H1 (cell line): ENCODE data around the gene NCCRP1. TPM values are rescaled to one million over a fixed set of nuclear protein-coding genes. Genes with fewer than 3 reads are reported as not detected.

Source experiments
- CTCF ChIA-PET: fragments of 300-600 bp; sonication (Branson Sonifier 250); formaldehyde crosslinking; loops from one replicate; lab custom pipeline; 2021; ENCODE audit not compliant: partially characterized antibody; lab: Charles Lee
- POLR2A ChIA-PET: fragments of 300-600 bp; sonication (Branson Sonifier 250); formaldehyde crosslinking; loops from one replicate; lab custom pipeline; 2021; ENCODE audit warnings: inconsistent platforms; ENCODE audit not compliant: partially characterized antibody; lab: Charles Lee
- DNase-seq, 2 experiments: peaks; one replicate each; pipeline versions ENCODE4 v3.0.0 to v3.0.0-alpha.2; 2010 to 2022; ENCODE audit warnings: low spot score in 2 of 2, low read depth in 1 of 2, mixed read lengths in 1 of 2
- FAIRE-seq: peaks from 2 replicates; lab custom pipeline; 2011; peaks lifted over from hg19 to GRCh38; lab: Jason Lieb, UNC
- H2AFZ ChIP-seq: 2 replicates; pipeline ENCODE4 v1.8.1; 2012; ENCODE audit warnings: low read length, inconsistent platforms
- H2AK5ac ChIP-seq: 2 replicates; pipeline ENCODE4 v1.6.1; 2013; ENCODE audit warnings: low read depth, low read length
- H2BK120ac ChIP-seq: replicated peaks from 2 replicates; pipeline ENCODE3; 2013; ENCODE audit warnings: low read depth, low read length, inconsistent platforms
- H2BK12ac ChIP-seq: 2 replicates; pipeline ENCODE4 v1.6.1; 2013; ENCODE audit warnings: low read depth, low read length
- H2BK15ac ChIP-seq: 2 replicates; pipeline ENCODE4 v1.6.1; 2013; ENCODE audit warnings: low read length
- H2BK20ac ChIP-seq: 2 replicates; pipeline ENCODE4 v1.6.1; 2013; ENCODE audit warnings: low read length
- H2BK5ac ChIP-seq: 2 replicates; pipeline ENCODE4 v1.6.1; 2013; ENCODE audit warnings: low read depth, low read length
- H3K14ac ChIP-seq: 2 replicates; pipeline ENCODE4 v1.6.1; 2013; ENCODE audit warnings: inconsistent platforms; ENCODE audit not compliant: insufficient read length
- H3K18ac ChIP-seq: 2 replicates; pipeline ENCODE4 v1.6.1; 2013; ENCODE audit warnings: low read length; ENCODE audit errors: extremely low read depth
- H3K23ac ChIP-seq: 2 replicates; pipeline ENCODE4 v1.6.1; 2013; ENCODE audit warnings: inconsistent platforms; ENCODE audit not compliant: insufficient read length
- H3K23me2 ChIP-seq: 2 replicates; pipeline ENCODE4 v1.6.1; 2013; ENCODE audit warnings: low read depth, low read length
- H3K27ac ChIP-seq: 2 replicates; pipeline ENCODE4 v1.6.1; 2011; ENCODE audit warnings: low read depth, low read length, inconsistent platforms
- H3K27me3 ChIP-seq, 4 experiments: replicated peaks in 1 of 4; 1 replicate in 1 of 4; 2 replicates in 3 of 4; pipeline versions ENCODE4 v1.6.1 to v1.8.1; 2011 to 2013; ENCODE audit warnings: low read length in 3 of 4, mild to moderate bottlenecking in 3 of 4, inconsistent platforms in 2 of 4, mixed read lengths in 2 of 4, moderate library complexity in 1 of 4; ENCODE audit not compliant: control insufficient read depth in 3 of 4, insufficient read depth in 3 of 4; ENCODE audit errors: extremely low read depth in 1 of 4
- H3K36me3 ChIP-seq, 4 experiments: 2 replicates each; pipeline versions ENCODE4 v1.6.1 to v1.8.1; 2011 to 2013; ENCODE audit warnings: mild to moderate bottlenecking in 4 of 4, low read length in 3 of 4, moderate library complexity in 2 of 4, control low read depth in 1 of 4, inconsistent platforms in 1 of 4; ENCODE audit not compliant: insufficient read depth in 4 of 4, control insufficient read depth in 2 of 4
- H3K4ac ChIP-seq: replicated peaks from 2 replicates; pipeline ENCODE3; 2013; ENCODE audit warnings: low read length, low read depth, mixed read lengths, inconsistent platforms; ENCODE audit not compliant: insufficient read length
- H3K4me1 ChIP-seq, 4 experiments: replicated peaks in 1 of 4; 1 replicate in 1 of 4; 2 replicates in 3 of 4; pipeline versions ENCODE4 v1.6.1 to v1.8.1; 2011 to 2013; ENCODE audit warnings: low read length in 3 of 4, inconsistent platforms in 2 of 4, mixed read lengths in 1 of 4; ENCODE audit not compliant: insufficient read depth in 4 of 4, control insufficient read depth in 3 of 4
- H3K4me2 ChIP-seq, 2 experiments: 2 replicates each; pipeline versions ENCODE4 v1.6.1 to v1.8.1; 2011 to 2013; ENCODE audit warnings: low read depth in 2 of 2, low read length in 2 of 2, control low read depth in 1 of 2, inconsistent platforms in 1 of 2, mild to moderate bottlenecking in 1 of 2; ENCODE audit not compliant: insufficient read depth in 1 of 2
- H3K4me3 ChIP-seq, 4 experiments: fragments of 200-600, 300-600 bp in 1 of 4; sonication (generic), shearing (Covaris generic), sonication (Bioruptor Twin) in 1 of 4; 2 replicates each; pipeline versions ENCODE4 v1.5.1 to v1.8.1; 2011 to 2016; ENCODE audit warnings: low read length in 4 of 4, low read depth in 3 of 4, control low read depth in 2 of 4, inconsistent platforms in 2 of 4, mild to moderate bottlenecking in 2 of 4, mixed read lengths in 1 of 4, moderate library complexity in 1 of 4; ENCODE audit not compliant: insufficient read depth in 2 of 4; ENCODE audit errors: extremely low read depth in 1 of 4
- H3K56ac ChIP-seq: replicated peaks from 2 replicates; pipeline ENCODE3; 2013; ENCODE audit warnings: low read depth, mild to moderate bottlenecking, mixed read lengths, low read length, inconsistent platforms; ENCODE audit not compliant: insufficient read length
- H3K79me1 ChIP-seq: 2 replicates; pipeline ENCODE4 v1.6.1; 2013; ENCODE audit warnings: low read depth, low read length, control low read depth
- H3K79me2 ChIP-seq, 2 experiments: 2 replicates each; pipeline versions ENCODE4 v1.6.1 to v1.8.1; 2012 to 2013; ENCODE audit warnings: low read length in 2 of 2, mild to moderate bottlenecking in 2 of 2, inconsistent platforms in 1 of 2; ENCODE audit not compliant: insufficient read depth in 2 of 2, control insufficient read depth in 1 of 2
- H3K9ac ChIP-seq, 4 experiments: replicated peaks in 1 of 4; 1 replicate in 1 of 4; 2 replicates in 3 of 4; pipeline versions ENCODE4 v1.6.1 to v1.8.1; 2011 to 2013; ENCODE audit warnings: low read depth in 3 of 4, low read length in 3 of 4, control low read depth in 2 of 4, mild to moderate bottlenecking in 2 of 4, moderate library complexity in 2 of 4, inconsistent platforms in 1 of 4; ENCODE audit errors: extremely low read depth in 1 of 4
- H3K9me3 ChIP-seq, 2 experiments: 2 replicates each; pipeline versions ENCODE4 v1.6.1 to v1.8.1; 2012 to 2013; ENCODE audit warnings: mild to moderate bottlenecking in 2 of 2, moderate library complexity in 2 of 2, control low read depth in 1 of 2, inconsistent platforms in 1 of 2, low read depth in 1 of 2, low read length in 1 of 2, mixed read lengths in 1 of 2; ENCODE audit not compliant: insufficient read depth in 2 of 2
- H4K20me1 ChIP-seq, 2 experiments: replicated peaks in 1 of 2; 2 replicates each; pipeline versions ENCODE3 to v1.8.1; 2011 to 2013; ENCODE audit warnings: inconsistent platforms in 2 of 2, low read length in 2 of 2, mild to moderate bottlenecking in 1 of 2; ENCODE audit not compliant: insufficient read depth in 2 of 2, control insufficient read depth in 1 of 2
- H4K5ac ChIP-seq: 2 replicates; pipeline ENCODE4 v1.6.1; 2013; ENCODE audit warnings: low read length, low read depth, mixed read lengths, inconsistent platforms; ENCODE audit not compliant: insufficient read length
- H4K8ac ChIP-seq: 2 replicates; pipeline ENCODE4 v1.8.0; 2013; ENCODE audit warnings: mild to moderate bottlenecking, moderate library complexity, low read length, inconsistent platforms; ENCODE audit not compliant: insufficient read depth; ENCODE audit errors: extremely low read depth
- H4K91ac ChIP-seq: replicated peaks from 2 replicates; pipeline ENCODE3; 2013; ENCODE audit warnings: low read length, mixed read lengths, inconsistent platforms; ENCODE audit not compliant: insufficient read length
- CBX8 ChIP-seq: fragments of 300-800, 300-1000 bp; sonication (generic); IDR thresholded peaks from 2 replicates; pipeline ENCODE4 v1.7.1; 2016; ENCODE audit warnings: low read depth, low read length, borderline replicate concordance
- CEBPB ChIP-seq: IDR thresholded peaks from 2 replicates; pipeline ENCODE4 v1.6.1; 2012; ENCODE audit warnings: low read depth, low read length
- CTBP2 ChIP-seq: IDR thresholded peaks from 2 replicates; pipeline ENCODE4 v1.7.0; 2011; ENCODE audit warnings: borderline replicate concordance, mild to moderate bottlenecking, moderate library complexity, mixed read lengths, low read length; ENCODE audit not compliant: insufficient read depth, insufficient read length
- POLR2A ChIP-seq, 2 experiments: IDR thresholded peaks; 1 replicate in 1 of 2; 2 replicates in 1 of 2; pipeline ENCODE4 v1.6.1; 2011; ENCODE audit warnings: low read depth in 2 of 2, low read length in 2 of 2, mild to moderate bottlenecking in 2 of 2; ENCODE audit errors: control extremely low read depth in 1 of 2
- SIN3A ChIP-seq, 2 experiments: IDR thresholded peaks in 1 of 2; conservative IDR thresholded peaks in 1 of 2; 2 replicates each; pipeline ENCODE4 v1.6.1; 2011 to 2012; ENCODE audit warnings: low read length in 2 of 2, improper control_type of control experiment in 1 of 2, low read depth in 1 of 2, mild to moderate bottlenecking in 1 of 2
- TBP ChIP-seq: IDR thresholded peaks from 2 replicates; pipeline ENCODE4 v1.6.1; 2011; ENCODE audit warnings: low read depth, low read length, improper control_type of control experiment
- TEAD4 ChIP-seq: IDR thresholded peaks from 2 replicates; pipeline ENCODE4 v1.6.1; 2012; ENCODE audit warnings: low read depth, low read length, inconsistent platforms, mixed read lengths
- whole genome bisulfite sequencing, 2 experiments: shearing (Covaris generic) in 1 of 2; methylation state at CpG; one replicate each; pipeline versions ENCODE4 v1.1.6 to v1.1.7; 2013 to 2015; ENCODE audit warnings: low lambda C conversion rate in 2 of 2, mixed read lengths in 2 of 2, inconsistent platforms in 1 of 2, low coverage in 1 of 2, missing lambda C conversion rate in 1 of 2; ENCODE audit not compliant: insufficient replicate concordance in 2 of 2, insufficient coverage in 1 of 2, insufficient read length in 1 of 2; ENCODE audit errors: extremely low coverage in 1 of 2, missing lambda C conversion rate in 1 of 2; 5-methylcytosine and 5-hydroxymethylcytosine counted together
- polyA plus RNA-seq, 7 experiments: library from polyadenylated mRNA; depleted of rRNA in 3 of 7; stranded (reverse) in 5 of 7; unstranded in 2 of 7; fragments of >200 nt in 5 of 7; fragments of 200-250 nt in 2 of 7; gene quantifications; 1 replicate in 5 of 7; 2 replicates in 1 of 7; 4 replicates in 1 of 7; pipeline versions ENCODE4 v1.2.1 to v1.2.3, GENCODE V29; 2011 to 2013; ENCODE audit warnings: missing spikeins in 2 of 7, mixed read lengths in 2 of 7
- total RNA-seq: library from RNA; stranded (reverse); fragmentation: NEBNext Ultra II Directional; extraction: Animal tissue kit (Norgen Biotek cat#: 25700); gene quantifications from 2 replicates; pipeline ENCODE4 v1.2.1, GENCODE V29; 2021
- TF ChIP-seq, protein P1 (sequence below): IDR thresholded peaks from 2 replicates; pipeline ENCODE4 v1.6.1; 2012; ENCODE audit warnings: inconsistent platforms
- TF ChIP-seq, protein P2 (sequence below), 3 experiments: IDR thresholded peaks; 1 replicate in 2 of 3; 2 replicates in 1 of 3; pipeline versions ENCODE4 v1.5.1 to v1.6.1; 2011; ENCODE audit warnings: low read length in 3 of 3, mild to moderate bottlenecking in 3 of 3, inconsistent platforms in 2 of 3, low read depth in 1 of 3, moderate library complexity in 1 of 3; ENCODE audit not compliant: insufficient read depth in 1 of 3; ENCODE audit errors: control extremely low read depth in 1 of 3

The NCCRP1 gene
- total and polyA plus RNA-seq, 2 of the 8 experiments (the other 6 are each of a cell fraction or from before 2014, with no cell fraction given) = 2.8 to 7.9 TPM

DNA sequence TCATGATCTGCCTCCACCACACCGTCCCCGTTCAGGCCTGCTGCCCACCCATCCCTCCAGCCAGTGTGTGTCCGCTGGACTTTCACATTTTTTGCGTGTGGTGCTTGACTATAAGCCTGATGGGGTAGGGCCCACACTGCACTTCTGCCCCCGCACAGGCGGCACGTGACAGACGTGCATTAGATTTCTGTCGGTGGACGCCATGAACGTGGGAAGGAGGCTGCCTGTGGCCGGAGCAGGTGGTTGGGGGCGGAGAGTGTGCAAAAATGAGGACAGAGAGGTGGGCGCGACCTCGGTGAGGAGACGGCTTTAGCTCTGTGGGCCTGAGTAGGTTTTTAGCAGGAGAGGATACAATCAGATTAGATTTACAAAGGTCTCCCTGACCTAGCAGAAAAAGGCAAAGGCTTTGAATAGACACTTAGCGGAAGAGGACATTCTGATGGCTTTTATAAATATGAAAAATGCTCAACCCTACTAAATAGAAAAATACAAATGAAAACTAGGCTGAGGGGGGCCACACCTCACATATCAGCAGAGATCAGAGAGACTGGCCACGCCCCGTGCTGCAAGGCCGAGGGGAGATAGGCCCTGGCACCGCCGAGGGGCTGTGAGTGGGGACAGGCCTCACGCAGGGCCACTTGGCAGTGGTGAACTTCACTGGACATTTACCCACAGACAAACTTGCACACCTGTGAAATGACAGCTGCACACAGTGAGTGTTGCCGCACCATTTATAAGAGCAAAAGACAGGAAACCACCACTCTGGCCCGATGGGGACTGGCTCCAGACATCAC, 45.8 kb upstream of the NCCRP1 start:
- Histone ChIP-seq H3K79me2 (peaks cover 3 to 41% of the 10 kb centered on the region in 2 experiments; a peak in 3 of 4 replicates), H3K79me1 (peaks cover 15% of the 10 kb centered on the region), H3K56ac (no peak overlapping the region), H4K8ac (no peak overlapping the region), H2BK5ac (no peak overlapping the region), H3K4me1 (peaks cover 13 to 39% (median 21%) of the 10 kb centered on the region in 4 experiments), H3K18ac (no peak overlapping the region), H2BK120ac (no peak overlapping the region), H3K27ac (no peak overlapping the region), H4K91ac (no peak overlapping the region), H4K20me1 (peaks cover 10 to 32% of the 10 kb centered on the region in 2 experiments), H3K4me3 (no peak overlapping the region), H3K23me2 (0 out of 2 replicates have a peak, but pooled peaks cover 2% of the 10 kb centered on the region), H2AFZ (no peak overlapping the region), H2BK12ac (no peak overlapping the region), H3K9ac (no peak overlapping the region), H2BK20ac (no peak overlapping the region), H3K4me2 (no peak overlapping the region), H4K5ac (no peak overlapping the region), H2AK5ac (0 out of 2 replicates have a peak overlapping the region, but pooled peaks have one; percentile 65), H3K14ac (no peak overlapping the region), H3K36me3 (peaks cover 0 to 5% (median 0%) of the 10 kb centered on the region in 4 experiments; a peak in 2 of 8 replicates), H3K27me3 (no peaks in the 10 kb centered on the region), H3K23ac (no peak overlapping the region), H2BK15ac (no peak overlapping the region), H3K9me3 (no peaks in the 10 kb centered on the region), H3K4ac (no peak overlapping the region)
- 91% methylated on average over 26 of the region's 26 CpGs; no CpG with 5 or more reads in 1 of the 2 experiments for WGBS, 2 experiments
- no peak for FAIRE-seq
- DNase-seq = no peak
- CTCF ChIA-PET = interaction anchor here (0.8 to 5.8 kb wide), 9 partner anchors 9 to 52 kb away, joined by 3 to 27 read pairs (median 4); no protein-coding TSS in a partner anchor
- POLR2A ChIA-PET = interaction anchor here (0.7 to 2.9 kb wide), 3 partner anchors 11 to 54 kb away, joined by 3 to 9 read pairs (median 3); no protein-coding TSS in a partner anchor
- no peak for TF ChIP-seq SIN3A (conservative IDR thresholded peaks at IDR 0.05 in 1 of 2, IDR thresholded peaks at IDR 0.05 in 1 of 2; ENCODE audit: low read depth in 1 of 2, low read length in 2 of 2)
- TF ChIP-seq TEAD4 = no peak
- TF ChIP-seq, protein P1, sequence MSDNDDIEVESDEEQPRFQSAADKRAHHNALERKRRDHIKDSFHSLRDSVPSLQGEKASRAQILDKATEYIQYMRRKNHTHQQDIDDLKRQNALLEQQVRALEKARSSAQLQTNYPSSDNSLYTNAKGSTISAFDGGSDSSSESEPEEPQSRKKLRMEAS = no peak
- TF ChIP-seq CTBP2 = no peak
- no peak for TF ChIP-seq CBX8
- TF ChIP-seq CEBPB = no peak
- TF ChIP-seq, protein P2, sequence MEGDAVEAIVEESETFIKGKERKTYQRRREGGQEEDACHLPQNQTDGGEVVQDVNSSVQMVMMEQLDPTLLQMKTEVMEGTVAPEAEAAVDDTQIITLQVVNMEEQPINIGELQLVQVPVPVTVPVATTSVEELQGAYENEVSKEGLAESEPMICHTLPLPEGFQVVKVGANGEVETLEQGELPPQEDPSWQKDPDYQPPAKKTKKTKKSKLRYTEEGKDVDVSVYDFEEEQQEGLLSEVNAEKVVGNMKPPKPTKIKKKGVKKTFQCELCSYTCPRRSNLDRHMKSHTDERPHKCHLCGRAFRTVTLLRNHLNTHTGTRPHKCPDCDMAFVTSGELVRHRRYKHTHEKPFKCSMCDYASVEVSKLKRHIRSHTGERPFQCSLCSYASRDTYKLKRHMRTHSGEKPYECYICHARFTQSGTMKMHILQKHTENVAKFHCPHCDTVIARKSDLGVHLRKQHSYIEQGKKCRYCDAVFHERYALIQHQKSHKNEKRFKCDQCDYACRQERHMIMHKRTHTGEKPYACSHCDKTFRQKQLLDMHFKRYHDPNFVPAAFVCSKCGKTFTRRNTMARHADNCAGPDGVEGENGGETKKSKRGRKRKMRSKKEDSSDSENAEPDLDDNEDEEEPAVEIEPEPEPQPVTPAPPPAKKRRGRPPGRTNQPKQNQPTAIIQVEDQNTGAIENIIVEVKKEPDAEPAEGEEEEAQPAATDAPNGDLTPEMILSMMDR (IDR thresholded peaks at IDR 0.05; ENCODE audit: control extremely low read depth in 1 of 3, insufficient read depth in 1 of 3, low read depth in 1 of 3, low read length in 3 of 3) = no peak
- TF ChIP-seq POLR2A (IDR thresholded peaks at IDR 0.05; ENCODE audit: control extremely low read depth in 1 of 2, low read depth in 2 of 2, low read length in 2 of 2) = no peak
- TF ChIP-seq TBP = no peak
